Endothelial cell of umbilical vein (primary cell): ENCODE measurements around the gene LYZL4. TPM values are rescaled to one million over a fixed set of nuclear protein-coding genes. Genes with fewer than 3 reads are reported as not detected.

ENCODE experiments used
- BruUV-seq: library from RNA; stranded (reverse); fragments of 400-500 nt; replicated peaks from 2 replicates; lab custom pipeline; 2021; lab: Mats Ljungman, UMichigan
- CTCF ChIA-PET: fragments of 300-600, 350-600 bp; sonication (Branson Sonifier 250); formaldehyde crosslinking; loops from one replicate; lab custom pipeline; 2021; ENCODE audit warnings: antibody characterized with exemption, inconsistent platforms; lab: Charles Lee
- POLR2A ChIA-PET: fragments of 300-600, 350-600 bp; sonication (Branson Sonifier 250); formaldehyde crosslinking; loops from one replicate; lab custom pipeline; 2021; ENCODE audit warnings: antibody characterized with exemption, inconsistent platforms; lab: Charles Lee
- DNase-seq: peaks from one replicate; pipeline ENCODE4 v3.0.0-alpha.2; 2011; ENCODE audit warnings: low read depth, low spot score
- FAIRE-seq: peaks from 2 replicates; lab custom pipeline; 2011; peaks lifted over from hg19 to GRCh38; lab: Jason Lieb, UNC
- H2AFZ ChIP-seq: 2 replicates; pipeline ENCODE4 v1.6.0; 2012; ENCODE audit warnings: low read depth, low read length, control low read depth, inconsistent platforms
- H3K27ac ChIP-seq: 2 replicates; pipeline ENCODE4 v1.5.1; 2011; ENCODE audit warnings: low read depth, mild to moderate bottlenecking, control low read depth, low read length, moderate library complexity; ENCODE audit not compliant: insufficient read depth
- H3K27me3 ChIP-seq, 2 experiments: 2 replicates each; pipeline versions ENCODE4 v1.6.0 to v1.6.1; 2011; ENCODE audit warnings: low read length in 2 of 2, mixed read lengths in 1 of 2; ENCODE audit not compliant: control insufficient read depth in 2 of 2, insufficient read depth in 2 of 2
- H3K36me3 ChIP-seq, 2 experiments: 2 replicates in 1 of 2; 3 replicates in 1 of 2; pipeline ENCODE4 v1.5.1; 2011; ENCODE audit warnings: low read length in 2 of 2, mild to moderate bottlenecking in 1 of 2, moderate library complexity in 1 of 2; ENCODE audit not compliant: control insufficient read depth in 2 of 2, insufficient read depth in 2 of 2; ENCODE audit errors: extremely low read depth in 1 of 2
- H3K4me1 ChIP-seq: 3 replicates; pipeline ENCODE4 v1.5.1; 2011; ENCODE audit warnings: mild to moderate bottlenecking, low read length; ENCODE audit not compliant: control insufficient read depth, insufficient read depth; ENCODE audit errors: extremely low read depth
- H3K4me2 ChIP-seq: 2 replicates; pipeline ENCODE4 v1.6.1; 2011; ENCODE audit warnings: low read length, control low read depth, mixed read lengths; ENCODE audit not compliant: insufficient read depth
- H3K4me3 ChIP-seq, 3 experiments: fragments of 200-600 bp in 1 of 3; sonication (generic), shearing (Covaris generic) in 1 of 3; replicated peaks in 1 of 3; 2 replicates each; pipeline ENCODE4 v1.5.1; 2011 to 2016; ENCODE audit warnings: control low read depth in 3 of 3, low read length in 3 of 3, mild to moderate bottlenecking in 2 of 3, inconsistent platforms in 1 of 3, low read depth in 1 of 3, moderate library complexity in 1 of 3; ENCODE audit not compliant: insufficient read depth in 1 of 3
- H3K79me2 ChIP-seq: 2 replicates; pipeline ENCODE4 v1.6.0; 2012; ENCODE audit warnings: low read length, inconsistent platforms; ENCODE audit not compliant: control insufficient read depth, insufficient read depth
- H3K9ac ChIP-seq: replicated peaks from 2 replicates; pipeline ENCODE3; 2011; ENCODE audit warnings: low read length, control low read depth; ENCODE audit not compliant: insufficient read depth; ENCODE audit errors: extremely low read depth
- H3K9me1 ChIP-seq: replicated peaks from 3 replicates; pipeline ENCODE4 v1.6.0; 2011; ENCODE audit warnings: mild to moderate bottlenecking, low read length; ENCODE audit not compliant: control insufficient read depth, insufficient read depth; ENCODE audit errors: extremely low read depth
- H3K9me3 ChIP-seq: replicated peaks from 2 replicates; pipeline ENCODE4 v1.5.1; 2012; ENCODE audit warnings: low read length, inconsistent platforms; ENCODE audit not compliant: control insufficient read depth, insufficient read depth
- H4K20me1 ChIP-seq: replicated peaks from 2 replicates; pipeline ENCODE3; 2011; ENCODE audit warnings: mild to moderate bottlenecking, low read length; ENCODE audit not compliant: control insufficient read depth, insufficient read depth; ENCODE audit errors: extremely low read depth
- CTCF ChIP-seq, 2 donors: IDR thresholded peaks; 1 replicate in 1 of 2; 2 replicates in 1 of 2; pipeline ENCODE4 v1.5.1; 2011; ENCODE audit warnings: low read length in 2 of 2, mild to moderate bottlenecking in 2 of 2, moderate library complexity in 2 of 2, control low read depth in 1 of 2, inconsistent platforms in 1 of 2, low read depth in 1 of 2; ENCODE audit not compliant: insufficient read depth in 1 of 2; ENCODE audit errors: extremely low read depth in 1 of 2
- EZH2 ChIP-seq: IDR thresholded peaks from 2 replicates; pipeline ENCODE4 v1.6.1; 2012; ENCODE audit warnings: borderline replicate concordance, low read depth, mild to moderate bottlenecking, moderate library complexity, low read length, inconsistent platforms; ENCODE audit not compliant: severe bottlenecking
- FOS ChIP-seq: IDR thresholded peaks from 2 replicates; pipeline ENCODE4 v1.6.1; 2011; ENCODE audit warnings: mild to moderate bottlenecking, low read length, moderate library complexity, borderline replicate concordance; ENCODE audit not compliant: insufficient read depth
- GATA2 ChIP-seq: IDR thresholded peaks from 2 replicates; pipeline ENCODE4 v1.7.0; 2011; ENCODE audit warnings: low read depth, mild to moderate bottlenecking, moderate library complexity, mixed read lengths, low read length; ENCODE audit not compliant: insufficient read length, insufficient read depth
- JUN ChIP-seq: IDR thresholded peaks from 2 replicates; pipeline ENCODE4 v1.6.1; 2011; ENCODE audit warnings: borderline replicate concordance, low read depth; ENCODE audit not compliant: insufficient read length, insufficient read depth
- MAX ChIP-seq: IDR thresholded peaks from 2 replicates; pipeline ENCODE4 v1.6.1; 2011; ENCODE audit not compliant: insufficient read depth, insufficient read length
- MYC ChIP-seq: IDR thresholded peaks from one replicate; pipeline ENCODE4 v1.6.1; 2011; ENCODE audit warnings: mild to moderate bottlenecking, low read depth, low read length
- POLR2A ChIP-seq: IDR thresholded peaks from 2 replicates; pipeline ENCODE4 v1.6.1; 2012; ENCODE audit warnings: low read depth, mild to moderate bottlenecking, control low read depth, low read length
- POLR2AphosphoS5 ChIP-seq: IDR thresholded peaks from 2 replicates; pipeline ENCODE4 v1.6.1; 2012; ENCODE audit warnings: low read depth, mild to moderate bottlenecking, control low read depth, low read length, moderate library complexity; ENCODE audit not compliant: insufficient read depth
- dilution Hi-C: fragments of 300-500 bp; cut with MboI; formaldehyde crosslinking; loops from one replicate; pipeline ENCODE4 v1.15.0; 2019; ENCODE audit warnings: low sequenced_read_pairs; ENCODE audit not compliant: extremely low pct_ligation_motif_present
- intact Hi-C: fragments of 100-400 bp; cut with micrococcal nuclease; formaldehyde crosslinking; loops from one replicate; pipeline ENCODE4 v1.10.0; 2022
- polyA plus RNA-seq, 4 experiments: library from polyadenylated mRNA; depleted of rRNA in 3 of 4; stranded (reverse) in 3 of 4; unstranded in 1 of 4; fragments of >200 nt; gene quantifications; 2 replicates each; pipeline versions ENCODE4 v1.2.1 to v1.2.3, GENCODE V29; 2011 to 2012; ENCODE audit warnings: missing spikeins in 1 of 4
- total RNA-seq: library from RNA; stranded (reverse); gene quantifications from 2 replicates; pipeline ENCODE4 v1.2.3, GENCODE V29; 2021

The LYZL4 gene
- total and polyA plus RNA-seq, 2 donors (not counting 3 experiments of a cell fraction or from before 2014, with no cell fraction given) = 0.41 TPM; not detected in 1

GRCh38 chr3:42398080-42398479, 12.3 kb downstream of the LYZL4 start:
- H3K9me1 ChIP-seq = no peaks in the 10 kb centered on the region
- TF ChIP-seq POLR2A (no peak), FOS (no peak), MYC (no peak)
- H3K27me3 ChIP-seq = peaks cover 0 to 3% of the 10 kb centered on the region in 2 experiments
- H3K36me3 ChIP-seq = no peaks in the 10 kb centered on the region
- H2AFZ ChIP-seq = no peak overlapping the region
- intact Hi-C loops (no loop called here), dilution Hi-C loops (no loop called here)
- no peak overlapping the region for H3K4me2 ChIP-seq
- ChIA-PET POLR2A (no interaction called here), CTCF (no interaction called here)
- no peaks in the 10 kb centered on the region for H3K4me1 ChIP-seq
- BruUV-seq = no TSS peak
- FAIRE-seq (no peak), DNase-seq (no peak)
- no peak overlapping the region for H3K4me3 ChIP-seq
- H3K79me2 ChIP-seq = no peaks in the 10 kb centered on the region
- no peak overlapping the region for H3K27ac ChIP-seq
- no peaks in the 10 kb centered on the region for H4K20me1 ChIP-seq
- no peak overlapping the region for H3K9ac ChIP-seq
- H3K9me3 ChIP-seq = no peaks in the 10 kb centered on the region

GRCh38 chr3:42397644-42398043, 12.8 kb downstream of the LYZL4 start:
- DNase-seq (no peak), FAIRE-seq (no peak)
- no peaks in the 10 kb centered on the region for H3K9me3 ChIP-seq
- no peaks in the 10 kb centered on the region for H3K36me3 ChIP-seq
- no peak overlapping the region for H3K27ac ChIP-seq
- CTCF ChIA-PET = no interaction called here
- peaks cover 0 to 3% of the 10 kb centered on the region in 2 experiments for H3K27me3 ChIP-seq
- intact Hi-C loops = no loop called here
- H3K9ac ChIP-seq = no peak overlapping the region
- dilution Hi-C loops = no loop called here
- no peaks in the 10 kb centered on the region for H3K9me1 ChIP-seq
- no peak overlapping the region for H3K4me2 ChIP-seq
- no peaks in the 10 kb centered on the region for H4K20me1 ChIP-seq
- TF ChIP-seq GATA2 = no peak
- TF ChIP-seq POLR2A = no peak
- no peak for TF ChIP-seq MAX
- no peak for TF ChIP-seq JUN
- TF ChIP-seq MYC = no peak
- TF ChIP-seq CTCF (IDR thresholded peaks at IDR 0.05; ENCODE audit: extremely low read depth in 1 of 2, insufficient read depth in 1 of 2, low read depth in 1 of 2, low read length in 2 of 2) = no peak
- no peak for TF ChIP-seq EZH2
- TF ChIP-seq POLR2AphosphoS5 = no peak
- no peak for TF ChIP-seq FOS
- H3K79me2 ChIP-seq = no peaks in the 10 kb centered on the region
- no peaks in the 10 kb centered on the region for H3K4me1 ChIP-seq
- no peak overlapping the region for H2AFZ ChIP-seq
- BruUV-seq = no TSS peak
- POLR2A ChIA-PET = no interaction called here
- no peak overlapping the region for H3K4me3 ChIP-seq
